NB4 (cell line): ENCODE measurements around the gene MOGAT1.

Experiments
- DNase-seq: peaks from one replicate; pipeline ENCODE4 v3.0.0; 2010; ENCODE audit warnings: low read depth
- H3K4me3 ChIP-seq: one replicate; pipeline ENCODE4 v1.5.1; 2011; ENCODE audit warnings: mild to moderate bottlenecking, low read depth, low read length, moderate library complexity
- CTCF ChIP-seq: IDR thresholded peaks from one replicate; pipeline ENCODE4 v1.5.1; 2012; ENCODE audit warnings: low read depth, low read length
- MAX ChIP-seq: IDR thresholded peaks from 2 replicates; pipeline ENCODE4 v1.6.1; 2011; ENCODE audit warnings: low read depth, low read length
- MYC ChIP-seq: IDR thresholded peaks from 2 replicates; pipeline ENCODE4 v1.6.1; 2011; ENCODE audit warnings: low read depth, low read length
- POLR2A ChIP-seq: IDR thresholded peaks from 2 replicates; pipeline ENCODE4 v1.6.1; 2011; ENCODE audit warnings: mild to moderate bottlenecking; ENCODE audit not compliant: insufficient read length; ENCODE audit errors: extremely low read depth

The MOGAT1 gene

GRCh38 chr2:222668494-222669154 lies 2.8 kb upstream of the MOGAT1 start:
- no peak overlapping the region for H3K4me3 ChIP-seq
- TF ChIP-seq MAX: no peak
- TF ChIP-seq CTCF: no peak
- no peak for TF ChIP-seq POLR2A
- no peak for TF ChIP-seq MYC
- no peak for DNase-seq

GRCh38 chr2:222669353-222669752 lies 2.1 kb upstream of the MOGAT1 start:
- TF ChIP-seq MAX (no peak), CTCF (no peak)
- no peak overlapping the region for H3K4me3 ChIP-seq
- DNase-seq: no peak

- TF ChIP-seq POLR2A (no peak), MYC (no peak)
- H3K4me3 ChIP-seq: no peak overlapping the region
- no peak for DNase-seq
Observed at GRCh38 chr2:222670191-222671038, 1.0 kb upstream of the MOGAT1 start.

GRCh38 chr2:222672068-222672401 lies 577 bp downstream of the MOGAT1 start:
- H3K4me3 ChIP-seq: no peak overlapping the region
- no peak for TF ChIP-seq MAX
- no peak for TF ChIP-seq MYC
- TF ChIP-seq POLR2A: no peak
- TF ChIP-seq CTCF: no peak
- DNase-seq: no peak

- no peak for DNase-seq
- TF ChIP-seq CTCF (no peak), POLR2A (no peak)
- H3K4me3 ChIP-seq: no peak overlapping the region
Observed at GRCh38 chr2:222673273-222673672, 1.8 kb downstream of the MOGAT1 start.

- peak; percentile 34 for DNase-seq
Observed at GRCh38 chr2:222673883-222674282, 2.4 kb downstream of the MOGAT1 start.

More at GRCh38 chr2:222673883-222674282, 2.4 kb downstream of the MOGAT1 start:
- peak; percentile 58; the same call in 1 of the 2 replicates for TF ChIP-seq MAX
- no peak for TF ChIP-seq MYC
- no peak for TF ChIP-seq POLR2A
- TF ChIP-seq CTCF: no peak
- no peak overlapping the region for H3K4me3 ChIP-seq
